HG02870 (cell line): ENCODE measurements around the gene DNAAF2.
A peak's percentile ranks its signal among the peaks of the same experiment; 100 is the strongest.
"Not testable (repeated sequence)": the region's sequence is repeated elsewhere in the genome, so short reads cannot be mapped to it uniquely, and the experiment has no call there.

Experiments used
- ATAC-seq: cut with Tn5 transposase; IDR thresholded peaks from one replicate; pipeline ENCODE4 v1.9.1; 2021; ENCODE audit warnings: mild to moderate bottlenecking, moderate library complexity; ENCODE audit not compliant: unreplicated experiment

The DNAAF2 gene

GRCh38 chr14:49634547-49635334 is at the start of gene DNAAF2:
Gene DNAAF2, minus strand, starts transcription at chr14:49635244. Its CDS starts 95 bp downstream, at chr14:49635149.
- peak; percentile 22 for ATAC-seq

GRCh38 chr14:49679271-49679670 is 44.2 kb upstream of the DNAAF2 start:
- no peak for ATAC-seq

GRCh38 chr14:49677643-49678042 is 42.6 kb upstream of the DNAAF2 start:
- no peak for ATAC-seq

- no peak for ATAC-seq
Observed at GRCh38 chr14:49673586-49673985, 38.5 kb upstream of the DNAAF2 start.

- ATAC-seq = no peak
Observed at GRCh38 chr14:49670475-49670874, 35.4 kb upstream of the DNAAF2 start.

GRCh38 chr14:49659526-49660455 is 24.7 kb upstream of the DNAAF2 start:
- ATAC-seq = no peak

- ATAC-seq = not testable (repeated sequence)
Observed at GRCh38 chr14:49657500-49657899, 22.5 kb upstream of the DNAAF2 start.

- ATAC-seq = no peak
Observed at GRCh38 chr14:49654511-49654910, 19.5 kb upstream of the DNAAF2 start.

GRCh38 chr14:49653508-49653907 is 18.5 kb upstream of the DNAAF2 start:
- ATAC-seq = no peak

- ATAC-seq = no peak
Observed at GRCh38 chr14:49642163-49642562, 7.1 kb upstream of the DNAAF2 start.

- no peak for ATAC-seq
Observed at GRCh38 chr14:49641697-49642129, 6.7 kb upstream of the DNAAF2 start.

- no peak for ATAC-seq
Observed at GRCh38 chr14:49640540-49641417, 5.7 kb upstream of the DNAAF2 start.

GRCh38 chr14:49637534-49638078 is 2.6 kb upstream of the DNAAF2 start:
- ATAC-seq = no peak

- ATAC-seq = no peak
Observed at GRCh38 chr14:49636866-49637265, 1.8 kb upstream of the DNAAF2 start.

GRCh38 chr14:49633640-49634546 is 1.2 kb downstream of the DNAAF2 start:
- peak; percentile 67 for ATAC-seq

GRCh38 chr14:49623941-49624839 is 10.9 kb downstream of the DNAAF2 start:
- ATAC-seq = no peak

GRCh38 chr14:49623387-49623786 is 11.7 kb downstream of the DNAAF2 start:
- ATAC-seq = no peak

- ATAC-seq = no peak
Observed at GRCh38 chr14:49622022-49622607, 12.9 kb downstream of the DNAAF2 start.
